ENCODE results near the gene ATP6V1F. TPM values are rescaled to one million over a fixed set of nuclear protein-coding genes. Genes with fewer than 3 reads are reported as not detected.

ATP6V1F gene
- total and polyA plus RNA-seq, 5 experiments from 2014 or later: 65.1 to 319 (median 305) TPM

DNA sequence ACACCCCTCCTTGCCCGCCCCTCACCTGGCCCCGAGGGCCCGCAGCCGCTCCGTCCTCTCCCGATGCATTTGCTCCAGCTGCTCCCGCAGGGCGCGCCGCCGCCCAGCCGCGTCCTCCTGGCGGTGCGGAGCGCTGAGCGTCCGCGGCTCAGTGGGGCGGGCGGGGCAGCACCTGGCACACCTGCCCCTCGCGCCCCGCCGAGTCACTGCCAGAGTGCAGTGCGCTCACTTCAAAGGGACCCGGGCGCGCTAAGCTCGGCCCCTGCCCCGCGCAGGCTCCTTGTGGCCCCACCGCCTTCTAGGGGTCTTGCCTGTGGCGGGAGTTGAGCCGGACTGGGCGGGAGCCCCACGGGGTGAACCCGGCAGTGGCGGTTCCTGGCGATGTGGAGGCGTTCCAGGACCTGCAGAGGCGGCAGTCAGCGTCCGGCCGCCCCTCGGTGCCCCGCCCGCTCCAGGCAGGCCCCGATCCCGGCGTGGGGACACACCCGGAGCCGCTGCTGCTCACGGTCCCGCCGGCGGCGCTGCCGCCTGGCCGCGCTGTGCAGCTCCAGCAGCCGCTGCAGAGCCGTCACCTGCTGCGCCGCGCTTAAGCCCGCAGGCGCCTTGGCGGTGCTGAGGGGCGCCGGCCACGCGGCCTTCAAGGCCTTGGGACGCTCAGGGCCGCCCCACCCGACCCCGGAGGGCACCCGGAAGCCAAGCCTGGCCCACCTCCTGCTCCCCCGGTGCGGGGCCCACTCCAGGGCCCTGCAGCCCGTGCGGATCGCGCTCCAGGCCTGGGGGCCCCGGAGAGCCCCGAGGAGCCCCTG is 6.7 kb downstream of the ATP6V1F start:
- DNase-seq: peak; percentile 14 to 68 (median 42)
- ATAC-seq: peak; percentile 84 to 85
- Mint-ChIP-seq H3K27ac (no peak overlapping the region), H3K4me3 (peak overlapping the region; percentile 59 to 80 (median 69)), H3K4me1 (peaks cover 17 to 36% (median 25%) of the 10 kb centered on the region in 4 donors), H3K27me3 (peaks cover 0 to 2% (median 0%) of the 10 kb centered on the region in 5 donors), H3K9me3 (no peaks in the 10 kb centered on the region), H3K36me3 (peaks cover 0 to 13% (median 3%) of the 10 kb centered on the region in 3 donors)
- POLR2A ChIA-PET: interaction anchor here (0.6 to 1.0 kb wide), 2 partner anchors 10 to 40 kb away, joined by 3 read pairs; no protein-coding TSS in a partner anchor

DNA sequence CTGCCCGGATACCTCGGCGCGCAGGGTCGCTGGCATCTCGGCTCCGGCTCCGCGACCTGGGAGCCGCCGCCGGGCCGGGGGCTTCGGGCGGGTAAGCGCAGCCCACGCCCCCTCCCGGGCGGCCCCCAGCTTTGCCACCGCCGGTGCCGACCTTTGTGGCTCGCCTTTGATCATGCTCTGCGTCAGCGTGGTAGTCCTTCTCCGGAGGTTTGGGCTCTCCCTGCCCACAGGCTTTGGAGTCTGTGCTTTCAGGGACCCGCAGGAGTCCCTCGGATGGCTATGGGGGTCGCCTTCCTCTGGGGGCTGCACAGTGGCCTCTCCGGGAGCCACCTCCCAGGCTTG is 7.3 kb downstream of the ATP6V1F start:
- POLR2A ChIA-PET: interaction anchor here (0.6 kb wide), 1 partner anchor 41 kb away, joined by 3 read pairs; no protein-coding TSS in a partner anchor
- Mint-ChIP-seq H3K9me3 (no peaks in the 10 kb centered on the region), H3K27ac (peak overlapping the region in 4 of 10 donors; percentile 29 to 82 (median 58)), H3K4me3 (peak overlapping the region; percentile 72 to 91 (median 82)), H3K36me3 (peaks cover 0 to 13% (median 3%) of the 10 kb centered on the region in 3 donors), H3K4me1 (peaks cover 17 to 32% (median 21%) of the 10 kb centered on the region in 4 donors), H3K27me3 (peaks cover 0 to 2% (median 0%) of the 10 kb centered on the region in 5 donors)
- ATAC-seq (peak; percentile 39 to 44), DNase-seq (peak in 3 of 10 donors; percentile 17 to 28 (median 28))

DNA sequence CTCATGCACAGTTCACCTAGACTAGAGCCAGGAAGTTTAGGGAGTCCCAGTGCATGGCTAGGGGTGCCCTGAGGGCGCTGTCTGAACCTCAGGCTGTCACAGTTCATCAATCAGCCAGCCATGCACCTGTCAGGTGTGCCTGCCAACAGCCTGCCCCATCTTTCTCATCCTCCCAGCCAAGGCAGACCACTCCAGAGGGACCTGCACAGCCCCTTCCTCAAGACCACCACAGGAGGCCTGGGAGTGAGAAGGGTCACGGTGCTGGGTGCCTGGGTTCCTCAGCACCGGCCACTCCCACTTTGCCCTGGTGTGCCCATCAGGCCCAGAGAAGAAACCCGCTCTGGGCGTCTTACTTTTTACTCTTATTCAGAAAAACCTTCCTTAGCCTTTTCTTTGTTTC is 8.4 kb downstream of the ATP6V1F start:
- Mint-ChIP-seq H3K27me3 (peaks cover 0 to 2% (median 0%) of the 10 kb centered on the region in 5 donors), H3K36me3 (peaks cover 0 to 2% (median 0%) of the 10 kb centered on the region in 3 donors), H3K27ac (peak overlapping the region in 2 of 10 donors; percentile 37 to 72), H3K4me3 (peak overlapping the region in 9 of 10 donors; percentile 10 to 91 (median 80)), H3K4me1 (peaks cover 9 to 22% (median 12%) of the 10 kb centered on the region in 4 donors), H3K9me3 (no peaks in the 10 kb centered on the region)
- ATAC-seq (no peak), DNase-seq (no peak)
- POLR2A ChIA-PET: no interaction called here

DNA sequence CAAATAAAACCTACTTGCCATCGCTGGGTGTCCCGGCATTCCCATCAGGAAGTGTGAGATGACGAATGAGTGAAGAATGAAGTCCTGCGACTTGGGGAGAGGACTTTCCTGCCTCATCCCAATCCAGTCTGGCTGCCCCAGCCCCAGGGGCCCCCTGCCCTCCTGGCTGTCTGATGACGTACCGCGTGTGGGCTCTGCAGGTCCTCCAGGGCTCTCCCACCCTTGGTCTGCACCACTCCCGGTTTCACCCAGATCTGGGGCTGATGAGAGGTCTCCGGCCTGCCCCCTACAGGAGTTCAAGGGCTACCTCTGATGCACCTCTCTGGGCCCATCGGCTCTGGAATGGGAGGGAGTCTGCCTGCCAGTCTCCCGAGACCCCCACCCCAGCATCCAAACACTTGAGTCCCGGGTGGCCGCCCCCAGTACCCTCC is 9.8 kb downstream of the ATP6V1F start:
- Mint-ChIP-seq H3K4me1 (peaks cover 7 to 14% (median 11%) of the 10 kb centered on the region in 4 donors), H3K9me3 (no peaks in the 10 kb centered on the region), H3K36me3 (peaks cover 0 to 2% (median 0%) of the 10 kb centered on the region in 3 donors), H3K4me3 (no peak overlapping the region), H3K27me3 (peaks cover 0 to 2% (median 0%) of the 10 kb centered on the region in 5 donors), H3K27ac (no peak overlapping the region)
- no peak for DNase-seq
- POLR2A ChIA-PET: no interaction called here
- no peak for ATAC-seq

DNA sequence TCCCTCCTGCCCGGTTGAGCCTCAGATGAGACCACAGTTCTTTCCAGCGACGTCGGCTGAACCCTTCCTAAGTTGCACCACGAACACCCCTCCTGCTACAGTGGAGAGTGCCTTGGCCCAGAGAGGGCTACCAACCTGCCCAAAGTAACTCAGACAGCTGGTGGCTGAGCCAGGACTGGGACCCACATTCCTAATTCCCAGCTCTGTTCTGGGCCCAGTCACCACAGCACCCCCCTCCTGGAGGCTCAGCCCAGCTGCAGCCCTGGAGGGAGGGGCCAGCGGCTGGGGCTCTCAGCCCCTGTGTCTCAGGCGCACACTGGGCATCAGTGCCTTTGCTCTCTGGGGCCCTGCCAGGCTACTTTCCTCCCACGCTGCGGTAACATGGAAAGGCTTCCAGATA is 10.6 kb downstream of the ATP6V1F start:
- H3K9me3 Mint-ChIP-seq: no peaks in the 10 kb centered on the region
- H3K4me1 Mint-ChIP-seq: peaks cover 4 to 14% (median 7%) of the 10 kb centered on the region in 4 donors
- POLR2A ChIA-PET: no interaction called here
- no peak for DNase-seq
- no peaks in the 10 kb centered on the region for H3K36me3 Mint-ChIP-seq
- ATAC-seq: no peak
- peaks cover 0 to 2% (median 0%) of the 10 kb centered on the region in 5 donors for H3K27me3 Mint-ChIP-seq
- H3K4me3 Mint-ChIP-seq: no peak overlapping the region
- H3K27ac Mint-ChIP-seq: peak overlapping the region in 1 of 10 donors; percentile 53

DNA sequence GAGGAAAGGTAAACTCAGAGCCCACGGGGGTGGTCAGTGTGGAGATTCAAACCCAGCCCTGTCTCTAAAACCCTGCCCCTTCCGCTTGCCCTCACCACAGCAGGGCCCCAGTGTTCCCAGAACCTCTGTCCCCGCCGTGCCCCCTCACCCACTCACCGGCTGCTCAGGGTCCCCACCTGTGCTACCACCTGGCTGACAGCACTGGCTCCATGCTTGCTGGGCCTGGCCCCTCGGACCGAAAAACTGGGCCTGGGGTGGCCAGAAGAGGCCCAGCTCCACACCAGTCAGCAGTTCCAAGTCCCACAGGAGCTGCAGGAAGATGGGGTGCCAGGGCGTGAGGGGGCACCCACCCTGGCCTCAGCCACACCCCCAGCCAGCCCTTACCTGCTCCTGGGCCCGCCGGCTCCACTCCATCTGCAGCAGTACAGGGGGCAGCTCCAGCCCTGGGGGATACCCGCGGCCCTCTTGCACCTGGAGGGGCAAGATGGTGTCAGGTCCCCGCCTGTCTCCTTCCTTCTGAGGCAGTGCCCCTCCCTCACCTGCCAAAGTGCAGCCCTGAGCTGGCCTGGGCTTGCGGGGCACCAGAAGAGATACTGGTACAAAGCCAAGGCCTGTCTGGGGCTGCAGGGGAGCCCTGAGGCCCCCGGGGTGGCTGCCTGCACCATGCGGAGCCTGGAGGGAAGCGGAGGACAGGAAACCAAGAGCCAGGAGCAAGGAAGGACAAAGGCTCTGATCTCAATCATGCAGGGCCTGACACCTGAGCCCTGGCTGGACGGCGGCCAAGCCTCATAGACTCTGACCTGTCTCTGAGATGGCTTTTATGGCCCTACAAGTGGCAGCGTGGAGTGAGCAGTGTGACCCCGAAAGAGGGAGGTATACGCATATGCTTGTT is 11.7 kb downstream of the ATP6V1F start:
- Mint-ChIP-seq H3K27me3 (peaks cover 0 to 2% (median 0%) of the 10 kb centered on the region in 5 donors), H3K27ac (peak overlapping the region in 1 of 10 donors; percentile 53), H3K4me1 (peaks cover 4 to 6% (median 6%) of the 10 kb centered on the region in 4 donors), H3K36me3 (no peaks in the 10 kb centered on the region), H3K9me3 (no peaks in the 10 kb centered on the region), H3K4me3 (peak overlapping the region in 1 of 10 donors; percentile 29)
- DNase-seq (no peak), ATAC-seq (no peak)
- POLR2A ChIA-PET: no interaction called here

DNA sequence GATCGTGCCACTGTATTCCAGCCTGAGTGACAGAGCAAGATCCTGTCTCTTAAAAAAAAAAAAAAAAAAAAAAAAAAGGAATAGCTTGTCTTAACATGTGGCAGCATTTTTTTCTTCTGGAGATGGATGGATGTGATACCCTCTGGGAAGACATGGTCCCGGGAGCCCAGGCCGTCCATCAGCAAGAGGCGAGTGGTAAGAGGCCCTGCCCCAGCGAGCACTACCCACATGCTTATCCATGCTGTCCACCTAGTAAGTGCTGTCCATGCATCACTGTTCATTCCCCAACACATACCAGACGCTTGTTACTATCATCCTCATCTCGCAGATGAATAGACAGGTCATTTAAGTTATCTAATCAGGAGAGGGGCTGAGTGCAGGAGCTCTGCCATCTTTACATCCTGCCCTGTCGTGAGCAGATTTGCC is 12.9 kb downstream of the ATP6V1F start:
- POLR2A ChIA-PET: no interaction called here
- Mint-ChIP-seq H3K9me3 (no peaks in the 10 kb centered on the region), H3K27me3 (peaks cover 0 to 2% (median 0%) of the 10 kb centered on the region in 5 donors), H3K27ac (peak overlapping the region in 1 of 10 donors; percentile 37), H3K4me3 (no peak overlapping the region), H3K4me1 (peaks cover 0 to 2% (median under 1%) of the 10 kb centered on the region in 4 donors), H3K36me3 (no peaks in the 10 kb centered on the region)
- no peak for ATAC-seq
- no peak for DNase-seq

DNA sequence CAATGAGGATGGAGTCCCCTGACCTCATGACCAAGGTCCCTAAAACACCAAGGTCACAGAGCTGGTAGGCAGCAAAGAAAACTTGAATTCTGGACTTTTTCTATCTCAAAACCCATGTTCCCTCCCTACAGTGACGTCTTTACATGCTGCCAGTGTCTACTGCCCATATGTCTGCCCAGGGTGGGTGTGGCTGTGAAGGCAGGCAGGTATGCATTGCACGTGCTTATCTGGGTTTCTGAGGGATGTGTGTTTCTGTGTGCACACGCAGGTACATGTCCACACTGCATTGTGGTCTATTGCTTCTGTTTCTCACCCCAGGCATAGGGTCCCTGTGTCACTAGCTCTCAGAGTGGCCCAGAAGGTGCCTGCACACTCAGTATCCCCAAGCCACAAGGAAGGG is 13.5 kb downstream of the ATP6V1F start:
- DNase-seq (no peak), ATAC-seq (no peak)
- Mint-ChIP-seq H3K27me3 (peaks cover 0 to 3% (median 0%) of the 10 kb centered on the region in 5 donors), H3K4me1 (peaks cover 0 to 3% (median 0%) of the 10 kb centered on the region in 4 donors), H3K36me3 (no peaks in the 10 kb centered on the region), H3K4me3 (no peak overlapping the region), H3K9me3 (no peaks in the 10 kb centered on the region), H3K27ac (no peak overlapping the region)
- POLR2A ChIA-PET: no interaction called here

DNA sequence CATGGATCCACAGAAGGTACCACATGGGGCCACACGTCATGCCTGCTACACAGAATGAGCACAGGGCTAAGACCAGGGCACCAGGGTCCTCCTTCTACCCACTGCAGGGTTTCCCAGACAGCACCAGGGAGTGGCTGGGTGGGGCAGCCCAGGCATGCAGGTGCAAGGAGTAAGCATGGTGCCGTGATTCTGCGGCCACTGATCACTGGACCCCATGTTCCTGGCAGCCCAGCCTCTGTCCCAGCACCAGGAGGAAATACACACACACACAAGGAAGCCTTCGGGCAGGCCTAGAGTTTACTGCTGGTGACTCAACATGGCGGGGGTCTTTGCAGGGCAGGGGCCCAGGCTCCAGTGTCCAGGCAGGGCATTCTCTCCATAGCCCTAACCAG is 13.9 kb downstream of the ATP6V1F start:
- POLR2A ChIA-PET: no interaction called here
- H3K27me3 Mint-ChIP-seq: peaks cover 0 to 3% (median 0%) of the 10 kb centered on the region in 5 donors
- no peak overlapping the region for H3K4me3 Mint-ChIP-seq
- DNase-seq: peak in 1 of 10 donors; percentile 32
- no peak overlapping the region for H3K27ac Mint-ChIP-seq
- no peaks in the 10 kb centered on the region for H3K36me3 Mint-ChIP-seq
- no peaks in the 10 kb centered on the region for H3K9me3 Mint-ChIP-seq
- ATAC-seq: no peak
- H3K4me1 Mint-ChIP-seq: peaks cover 0 to 3% (median 1%) of the 10 kb centered on the region in 4 donors

DNA sequence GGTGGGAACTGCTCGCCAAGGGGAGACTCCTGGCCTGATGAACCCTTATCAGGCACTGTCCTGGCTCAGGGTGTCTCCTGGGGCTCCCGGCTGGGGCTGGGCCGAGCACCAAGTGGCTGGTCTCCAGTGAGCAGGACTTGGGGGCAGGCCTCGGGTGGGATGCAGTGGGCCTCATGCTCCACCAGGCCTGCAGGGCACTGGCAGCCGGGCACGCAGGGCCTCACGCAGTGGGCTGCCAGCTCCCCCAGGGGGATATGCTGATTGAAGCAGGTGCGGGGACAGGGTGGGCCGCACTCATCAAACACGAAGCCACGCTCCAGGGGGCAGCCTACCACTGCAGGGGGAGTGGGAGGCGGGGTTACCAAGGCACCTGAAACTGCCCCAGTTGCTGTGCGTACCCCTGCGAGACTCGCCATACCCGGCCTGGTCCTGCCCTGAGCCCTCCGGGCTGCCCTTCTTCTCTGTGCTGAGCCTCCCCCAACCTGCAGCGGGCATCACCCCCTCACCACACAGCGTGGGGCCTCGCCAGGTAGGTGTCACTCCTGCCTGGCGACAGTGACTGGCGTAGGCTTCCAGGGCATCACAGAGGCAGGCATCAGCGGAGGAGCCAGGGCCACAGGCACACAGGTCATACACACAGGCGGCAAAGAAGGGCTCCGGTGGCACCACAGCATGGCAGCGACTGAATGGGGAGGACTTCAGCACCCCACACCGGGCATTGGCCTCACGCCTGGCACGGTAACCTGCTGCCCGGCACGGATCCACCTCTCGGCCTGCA is 14.5 kb downstream of the ATP6V1F start:
- no peak overlapping the region for H3K27ac Mint-ChIP-seq

DNA sequence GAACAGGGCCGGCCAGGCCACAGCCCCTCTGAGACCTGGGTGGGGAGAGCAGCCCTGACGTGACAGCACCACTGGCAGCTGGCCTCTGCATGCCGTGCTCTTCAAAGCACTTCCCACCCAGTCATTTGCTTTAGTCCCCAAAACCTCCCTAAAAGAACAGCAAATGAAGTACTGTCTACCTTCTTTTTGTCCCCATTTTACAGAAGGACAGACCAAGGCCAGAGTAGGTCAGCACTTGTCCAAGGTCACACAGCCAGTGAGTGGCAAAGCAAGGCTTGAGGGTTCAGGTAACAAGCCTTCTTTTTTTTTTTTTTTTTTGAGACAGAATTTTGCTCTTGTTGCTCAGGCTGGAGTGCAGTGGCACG is 15.1 kb downstream of the ATP6V1F start:
- Mint-ChIP-seq H3K27ac (no peak overlapping the region), H3K9me3 (no peaks in the 10 kb centered on the region), H3K36me3 (no peaks in the 10 kb centered on the region), H3K4me3 (no peak overlapping the region), H3K27me3 (peaks cover 0 to 3% (median 0%) of the 10 kb centered on the region in 5 donors), H3K4me1 (peaks cover 0 to 4% (median 2%) of the 10 kb centered on the region in 4 donors)
- POLR2A ChIA-PET: interaction anchor here (0.8 kb wide), 1 partner anchor 196 kb away, joined by 3 read pairs; no protein-coding TSS in a partner anchor
- ATAC-seq (no peak), DNase-seq (peak in 1 of 10 donors; percentile 30)

More for the DNA sequence above, 14.5 kb downstream of the ATP6V1F start:
- Mint-ChIP-seq H3K27me3 (peaks cover 0 to 3% (median 0%) of the 10 kb centered on the region in 5 donors), H3K36me3 (no peaks in the 10 kb centered on the region), H3K9me3 (no peaks in the 10 kb centered on the region), H3K4me3 (no peak overlapping the region), H3K4me1 (peaks cover 0 to 3% (median 1%) of the 10 kb centered on the region in 4 donors)
- ATAC-seq (no peak), DNase-seq (peak in 1 of 10 donors; percentile 53)
- POLR2A ChIA-PET: interaction anchor here (0.8 kb wide), 1 partner anchor 196 kb away, joined by 3 read pairs; no protein-coding TSS in a partner anchor

Data from naive thymus-derived CD8-positive, alpha-beta T cell (primary cell).